Measurements from ENCODE around the gene KCNJ9.
"Not testable (repeated sequence)": the region's sequence is repeated elsewhere in the genome, so short reads cannot be mapped to it uniquely, and the experiment has no call there.

KCNJ9 gene

GRCh38 chr1:160121388-160121787 lies 40.0 kb downstream of the KCNJ9 start:
- H3K4me3 ChIP-seq (ENCODE audit: low read depth, low read length): no peak overlapping the region
- TF ChIP-seq CTCF (IDR thresholded peaks at IDR 0.05; ENCODE audit: low read depth, low read length): no peak

GRCh38 chr1:160122978-160123495 lies 41.7 kb downstream of the KCNJ9 start:
- H3K4me3 ChIP-seq (ENCODE audit: low read depth, low read length): no peak overlapping the region
- TF ChIP-seq CTCF (IDR thresholded peaks at IDR 0.05; ENCODE audit: low read depth, low read length): no peak

GRCh38 chr1:160123726-160124125 lies 42.4 kb downstream of the KCNJ9 start:
- no peak for TF ChIP-seq CTCF (IDR thresholded peaks at IDR 0.05; ENCODE audit: low read depth, low read length)
- no peak overlapping the region for H3K4me3 ChIP-seq (ENCODE audit: low read depth, low read length)

- H3K4me3 ChIP-seq (ENCODE audit: low read depth, low read length): no peak overlapping the region
- TF ChIP-seq CTCF (IDR thresholded peaks at IDR 0.05; ENCODE audit: low read depth, low read length): peak; percentile 27; the same call in 1 of the 2 replicates
Observed at GRCh38 chr1:160124705-160125478, 43.6 kb downstream of the KCNJ9 start.

GRCh38 chr1:160125746-160126145 lies 44.4 kb downstream of the KCNJ9 start:
- TF ChIP-seq CTCF (IDR thresholded peaks at IDR 0.05; ENCODE audit: low read depth, low read length): no peak

GRCh38 chr1:160126342-160126741 lies 45.0 kb downstream of the KCNJ9 start:
- H3K4me3 ChIP-seq (ENCODE audit: low read depth, low read length): not testable (repeated sequence)

More at GRCh38 chr1:160125746-160126145, 44.4 kb downstream of the KCNJ9 start:
- H3K4me3 ChIP-seq (ENCODE audit: low read depth, low read length): no peak overlapping the region

- no peak for TF ChIP-seq CTCF (IDR thresholded peaks at IDR 0.05; ENCODE audit: low read depth, low read length)
- H3K4me3 ChIP-seq (ENCODE audit: low read depth, low read length): no peak overlapping the region
Observed at GRCh38 chr1:160127381-160127780, 46.0 kb downstream of the KCNJ9 start.

All from WI38 (cell line).